HEK293 (cell line): ENCODE measurements around the gene TLR2.

ENCODE experiments used
- CTCF ChIA-PET: fragments of 350-600 bp; formaldehyde crosslinking; extraction: SDS; loops from one replicate; lab custom pipeline; 2021; ENCODE audit warnings: antibody characterized with exemption; lab: Yijun Ruan, JAX
- POLR2A ChIA-PET: fragments of 300-600 bp; formaldehyde crosslinking; extraction: SDS; loops from one replicate; lab custom pipeline; 2020; ENCODE audit warnings: antibody characterized with exemption, inconsistent platforms; lab: Yijun Ruan, JAX
- H3K27ac ChIP-seq: fragments of 200-500 bp; sonication (Bioruptor generic); 2 replicates; pipeline ENCODE4 v1.5.1; 2014; ENCODE audit warnings: low read depth, low read length, control low read depth, inconsistent platforms; ENCODE audit errors: extremely low read depth
- H3K36me3 ChIP-seq, 2 experiments: fragments of 200-500 bp in 1 of 2; sonication (Bioruptor generic) in 1 of 2; 1 replicate in 1 of 2; 2 replicates in 1 of 2; pipeline ENCODE4 v1.5.1; 2014 to 2017; ENCODE audit warnings: inconsistent platforms in 2 of 2, low read length in 2 of 2; ENCODE audit not compliant: control insufficient read depth in 2 of 2, insufficient read depth in 1 of 2
- H3K4me1 ChIP-seq: fragments of 200-500 bp; sonication (Bioruptor generic); 2 replicates; pipeline ENCODE4 v1.5.1; 2014; ENCODE audit warnings: mild to moderate bottlenecking, low read length, inconsistent platforms; ENCODE audit not compliant: control insufficient read depth, insufficient read depth
- H3K4me3 ChIP-seq: 2 replicates; pipeline ENCODE4 v1.5.1; 2011; ENCODE audit warnings: low read depth, mild to moderate bottlenecking, control low read depth, low read length, moderate library complexity
- H3K9me3 ChIP-seq: fragments of 200-500 bp; sonication (Bioruptor generic); 2 replicates; pipeline ENCODE4 v1.5.1; 2014; ENCODE audit warnings: low read depth, low read length, inconsistent platforms; ENCODE audit not compliant: control insufficient read depth, insufficient read depth
- KLF9 ChIP-seq: fragments of 450-650 bp; formaldehyde crosslinking; IDR thresholded peaks from 2 replicates; pipeline ENCODE4 v1.5.1; 2016; ENCODE audit warnings: missing biosample characterization, missing genetic modification characterization, low read depth
- MZF1 ChIP-seq: fragments of 450-650 bp; formaldehyde crosslinking; IDR thresholded peaks from 2 replicates; pipeline ENCODE4 v1.5.1; 2017; ENCODE audit warnings: missing biosample characterization, missing genetic modification characterization, borderline replicate concordance
- SCRT1 ChIP-seq: fragments of 450-650 bp; formaldehyde crosslinking; IDR thresholded peaks from 2 replicates; pipeline ENCODE4 v1.5.1; 2016; ENCODE audit warnings: missing biosample characterization, missing genetic modification characterization, borderline replicate concordance
- ZBTB1 ChIP-seq: fragments of 450-650 bp; formaldehyde crosslinking; IDR thresholded peaks from 2 replicates; pipeline ENCODE4 v1.5.1; 2016; ENCODE audit warnings: missing biosample characterization, missing genetic modification characterization
- ZBTB8A ChIP-seq: fragments of 450-650 bp; formaldehyde crosslinking; IDR thresholded peaks from 2 replicates; pipeline ENCODE4 v1.5.1; 2016; ENCODE audit warnings: missing biosample characterization, missing genetic modification characterization
- ZNF169 ChIP-seq: fragments of 450-650 bp; formaldehyde crosslinking; IDR thresholded peaks from 2 replicates; pipeline ENCODE4 v1.5.1; 2016; ENCODE audit warnings: missing biosample characterization, missing genetic modification characterization
- ZNF239 ChIP-seq: fragments of 450-650 bp; formaldehyde crosslinking; IDR thresholded peaks from 2 replicates; pipeline ENCODE4 v1.5.1; 2016; ENCODE audit warnings: missing biosample characterization, missing genetic modification characterization
- ZNF292 ChIP-seq: fragments of 450-650 bp; formaldehyde crosslinking; IDR thresholded peaks from 2 replicates; pipeline ENCODE4 v1.5.1; 2016; ENCODE audit warnings: low read depth, missing biosample characterization, missing genetic modification characterization, borderline replicate concordance
- ZNF521 ChIP-seq: fragments of 450-650 bp; formaldehyde crosslinking; IDR thresholded peaks from 2 replicates; pipeline ENCODE4 v1.5.1; 2017; ENCODE audit warnings: missing biosample characterization, mild to moderate bottlenecking, missing genetic modification characterization
- ZNF544 ChIP-seq: fragments of 450-650 bp; formaldehyde crosslinking; IDR thresholded peaks from 2 replicates; pipeline ENCODE4 v1.5.0; 2017; ENCODE audit warnings: missing biosample characterization, missing genetic modification characterization
- ZNF555 ChIP-seq: fragments of 450-650 bp; formaldehyde crosslinking; conservative IDR thresholded peaks from 2 replicates; pipeline ENCODE4 v1.5.1; 2017; ENCODE audit warnings: missing biosample characterization, mild to moderate bottlenecking, missing genetic modification characterization, inconsistent platforms
- ZNF558 ChIP-seq: fragments of 450-650 bp; formaldehyde crosslinking; IDR thresholded peaks from 2 replicates; pipeline ENCODE4 v1.5.1; 2016; ENCODE audit warnings: missing biosample characterization, missing genetic modification characterization
- ZNF629 ChIP-seq: fragments of 450-650 bp; formaldehyde crosslinking; IDR thresholded peaks from 2 replicates; pipeline ENCODE4 v1.5.1; 2017; ENCODE audit warnings: missing biosample characterization, missing genetic modification characterization
- ZNF654 ChIP-seq: fragments of 450-650 bp; formaldehyde crosslinking; IDR thresholded peaks from 2 replicates; pipeline ENCODE4 v1.5.1; 2016; ENCODE audit warnings: low read depth, missing biosample characterization, missing genetic modification characterization
- ZNF701 ChIP-seq: fragments of 450-650 bp; formaldehyde crosslinking; IDR thresholded peaks from 2 replicates; pipeline ENCODE4 v1.5.1; 2016; ENCODE audit warnings: missing biosample characterization, missing genetic modification characterization
- ZNF76 ChIP-seq: fragments of 450-650 bp; formaldehyde crosslinking; IDR thresholded peaks from 2 replicates; pipeline ENCODE4; 2016; ENCODE audit warnings: low read depth, missing biosample characterization, missing genetic modification characterization, borderline replicate concordance
- TF ChIP-seq, protein P1 (sequence below): fragments of 450-650 bp; formaldehyde crosslinking; IDR thresholded peaks from 2 replicates; pipeline ENCODE4 v1.5.1; 2016; ENCODE audit warnings: missing biosample characterization, missing genetic modification characterization
- TF ChIP-seq, protein P2 (sequence below): sonication (generic); formaldehyde crosslinking; IDR thresholded peaks from 2 replicates; pipeline ENCODE4 v1.8.1; 2022; ENCODE audit warnings: mild to moderate bottlenecking, moderate library complexity, missing genetic modification reagents
- TF ChIP-seq, protein P3 (sequence below): fragments of 450-650 bp; formaldehyde crosslinking; IDR thresholded peaks from 2 replicates; pipeline ENCODE4 v1.5.1; 2016; ENCODE audit warnings: missing biosample characterization, missing genetic modification characterization, low read depth
- TF ChIP-seq, protein P4 (sequence below): fragments of 450-650 bp; IDR thresholded peaks from 2 replicates; pipeline ENCODE4 v1.5.1; 2018; ENCODE audit warnings: missing biosample characterization, mild to moderate bottlenecking, missing genetic modification characterization
- TF ChIP-seq, protein P5 (sequence below): fragments of 450-650 bp; formaldehyde crosslinking; IDR thresholded peaks from 2 replicates; pipeline ENCODE4 v1.5.1; 2017; ENCODE audit warnings: missing biosample characterization, missing genetic modification characterization
- TF ChIP-seq, protein P6 (sequence below): fragments of 450-650 bp; formaldehyde crosslinking; IDR thresholded peaks from 2 replicates; pipeline ENCODE4 v1.5.1; 2016; ENCODE audit warnings: missing biosample characterization, missing genetic modification characterization

TLR2 gene

DNA sequence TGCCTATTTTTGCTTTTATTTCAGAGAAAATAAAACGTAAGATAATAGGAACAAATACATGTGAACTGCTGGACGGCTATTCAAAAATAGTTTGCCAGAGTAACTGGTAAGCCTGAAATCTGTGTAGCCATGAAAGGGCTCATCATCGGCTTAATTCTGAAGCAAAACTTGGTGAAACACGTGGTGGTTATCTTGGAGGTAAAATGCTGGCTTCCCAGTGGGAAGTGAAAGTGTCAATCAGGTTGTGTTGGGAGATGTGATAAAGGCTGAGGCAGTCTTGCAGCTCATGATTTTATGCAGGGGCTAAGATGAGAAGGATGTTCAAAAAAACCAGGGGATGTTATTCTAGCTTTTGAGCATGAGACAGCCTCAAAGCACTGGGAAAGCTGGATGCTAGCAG, 36.1 kb upstream of the TLR2 start:
- TF ChIP-seq, protein P1, sequence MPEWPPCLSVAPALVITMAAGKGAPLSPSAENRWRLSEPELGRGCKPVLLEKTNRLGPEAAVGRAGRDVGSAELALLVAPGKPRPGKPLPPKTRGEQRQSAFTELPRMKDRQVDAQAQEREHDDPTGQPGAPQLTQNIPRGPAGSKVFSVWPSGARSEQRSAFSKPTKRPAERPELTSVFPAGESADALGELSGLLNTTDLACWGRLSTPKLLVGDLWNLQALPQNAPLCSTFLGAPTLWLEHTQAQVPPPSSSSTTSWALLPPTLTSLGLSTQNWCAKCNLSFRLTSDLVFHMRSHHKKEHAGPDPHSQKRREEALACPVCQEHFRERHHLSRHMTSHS (tag by site-specific recombination) = no peak
- no peak overlapping the region for H3K4me3 ChIP-seq
- H3K36me3 ChIP-seq = no peaks in the 10 kb centered on the region
- POLR2A ChIA-PET = no interaction called here
- no peaks in the 10 kb centered on the region for H3K4me1 ChIP-seq
- H3K9me3 ChIP-seq = no peaks in the 10 kb centered on the region
- no peak overlapping the region for H3K27ac ChIP-seq
- CTCF ChIA-PET = interaction anchor here (0.6 to 1.5 kb wide), 3 partner anchors 9 to 102 kb away, joined by 3 read pairs; no protein-coding TSS in a partner anchor

DNA sequence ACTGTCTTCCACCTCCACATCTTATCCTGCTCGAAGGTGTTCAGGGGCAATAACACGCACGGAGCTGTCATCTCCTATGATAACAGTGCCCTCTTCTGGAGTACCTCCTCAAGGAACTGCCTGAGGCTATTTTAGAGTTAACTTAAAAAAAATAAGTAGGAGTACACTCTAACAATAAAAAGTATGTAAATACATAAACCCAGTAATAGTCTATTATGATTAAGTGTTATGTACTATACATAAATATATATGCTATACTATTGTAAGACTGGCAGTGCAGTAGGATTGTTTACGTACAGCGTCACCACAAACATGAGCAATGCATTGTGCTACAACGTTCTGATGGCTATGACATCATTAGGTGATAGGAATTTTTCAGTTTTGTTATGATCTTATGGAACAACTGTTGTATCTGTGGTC, 34.5 kb upstream of the TLR2 start:
- H3K4me3 ChIP-seq = no peak overlapping the region
- TF ChIP-seq, protein P2, sequence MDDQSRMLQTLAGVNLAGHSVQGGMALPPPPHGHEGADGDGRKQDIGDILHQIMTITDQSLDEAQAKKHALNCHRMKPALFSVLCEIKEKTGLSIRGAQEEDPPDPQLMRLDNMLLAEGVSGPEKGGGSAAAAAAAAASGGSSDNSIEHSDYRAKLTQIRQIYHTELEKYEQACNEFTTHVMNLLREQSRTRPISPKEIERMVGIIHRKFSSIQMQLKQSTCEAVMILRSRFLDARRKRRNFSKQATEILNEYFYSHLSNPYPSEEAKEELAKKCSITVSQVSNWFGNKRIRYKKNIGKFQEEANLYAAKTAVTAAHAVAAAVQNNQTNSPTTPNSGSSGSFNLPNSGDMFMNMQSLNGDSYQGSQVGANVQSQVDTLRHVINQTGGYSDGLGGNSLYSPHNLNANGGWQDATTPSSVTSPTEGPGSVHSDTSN (CRISPR knock-in tag) = no peak
- TF ChIP-seq ZNF521 (tag by site-specific recombination) = no peak
- no peak for TF ChIP-seq MZF1 (tag by site-specific recombination)
- TF ChIP-seq ZNF555 (tag by site-specific recombination) = no peak
- TF ChIP-seq ZNF629 (tag by site-specific recombination) = peak; percentile 36; the same call in 1 of the 2 replicates
- TF ChIP-seq, protein P3, sequence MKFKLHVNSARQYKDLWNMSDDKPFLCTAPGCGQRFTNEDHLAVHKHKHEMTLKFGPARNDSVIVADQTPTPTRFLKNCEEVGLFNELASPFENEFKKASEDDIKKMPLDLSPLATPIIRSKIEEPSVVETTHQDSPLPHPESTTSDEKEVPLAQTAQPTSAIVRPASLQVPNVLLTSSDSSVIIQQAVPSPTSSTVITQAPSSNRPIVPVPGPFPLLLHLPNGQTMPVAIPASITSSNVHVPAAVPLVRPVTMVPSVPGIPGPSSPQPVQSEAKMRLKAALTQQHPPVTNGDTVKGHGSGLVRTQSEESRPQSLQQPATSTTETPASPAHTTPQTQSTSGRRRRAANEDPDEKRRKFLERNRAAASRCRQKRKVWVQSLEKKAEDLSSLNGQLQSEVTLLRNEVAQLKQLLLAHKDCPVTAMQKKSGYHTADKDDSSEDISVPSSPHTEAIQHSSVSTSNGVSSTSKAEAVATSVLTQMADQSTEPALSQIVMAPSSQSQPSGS = peak; percentile 23; the same call in 1 of the 2 replicates
- no peak for TF ChIP-seq ZBTB8A (tag by site-specific recombination)
- TF ChIP-seq, protein P4, sequence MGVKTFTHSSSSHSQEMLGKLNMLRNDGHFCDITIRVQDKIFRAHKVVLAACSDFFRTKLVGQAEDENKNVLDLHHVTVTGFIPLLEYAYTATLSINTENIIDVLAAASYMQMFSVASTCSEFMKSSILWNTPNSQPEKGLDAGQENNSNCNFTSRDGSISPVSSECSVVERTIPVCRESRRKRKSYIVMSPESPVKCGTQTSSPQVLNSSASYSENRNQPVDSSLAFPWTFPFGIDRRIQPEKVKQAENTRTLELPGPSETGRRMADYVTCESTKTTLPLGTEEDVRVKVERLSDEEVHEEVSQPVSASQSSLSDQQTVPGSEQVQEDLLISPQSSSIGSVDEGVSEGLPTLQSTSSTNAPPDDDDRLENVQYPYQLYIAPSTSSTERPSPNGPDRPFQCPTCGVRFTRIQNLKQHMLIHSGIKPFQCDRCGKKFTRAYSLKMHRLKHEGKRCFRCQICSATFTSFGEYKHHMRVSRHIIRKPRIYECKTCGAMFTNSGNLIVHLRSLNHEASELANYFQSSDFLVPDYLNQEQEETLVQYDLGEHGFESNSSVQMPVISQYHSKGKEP (tag by site-specific recombination) = no peak
- TF ChIP-seq ZNF558 (tag by site-specific recombination) = no peak
- TF ChIP-seq ZBTB1 (tag by site-specific recombination) = no peak
- no peak for TF ChIP-seq ZNF292 (tag by site-specific recombination)
- TF ChIP-seq SCRT1 (tag by site-specific recombination) = no peak
- TF ChIP-seq KLF9 (tag by site-specific recombination) = no peak
- TF ChIP-seq, protein P5, sequence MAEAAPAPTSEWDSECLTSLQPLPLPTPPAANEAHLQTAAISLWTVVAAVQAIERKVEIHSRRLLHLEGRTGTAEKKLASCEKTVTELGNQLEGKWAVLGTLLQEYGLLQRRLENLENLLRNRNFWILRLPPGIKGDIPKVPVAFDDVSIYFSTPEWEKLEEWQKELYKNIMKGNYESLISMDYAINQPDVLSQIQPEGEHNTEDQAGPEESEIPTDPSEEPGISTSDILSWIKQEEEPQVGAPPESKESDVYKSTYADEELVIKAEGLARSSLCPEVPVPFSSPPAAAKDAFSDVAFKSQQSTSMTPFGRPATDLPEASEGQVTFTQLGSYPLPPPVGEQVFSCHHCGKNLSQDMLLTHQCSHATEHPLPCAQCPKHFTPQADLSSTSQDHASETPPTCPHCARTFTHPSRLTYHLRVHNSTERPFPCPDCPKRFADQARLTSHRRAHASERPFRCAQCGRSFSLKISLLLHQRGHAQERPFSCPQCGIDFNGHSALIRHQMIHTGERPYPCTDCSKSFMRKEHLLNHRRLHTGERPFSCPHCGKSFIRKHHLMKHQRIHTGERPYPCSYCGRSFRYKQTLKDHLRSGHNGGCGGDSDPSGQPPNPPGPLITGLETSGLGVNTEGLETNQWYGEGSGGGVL (tag by site-specific recombination) = no peak
- no peak for TF ChIP-seq ZNF169 (tag by site-specific recombination)
- TF ChIP-seq ZNF701 = no peak
- no peak for TF ChIP-seq ZNF76 (tag by site-specific recombination)
- TF ChIP-seq, protein P6, sequence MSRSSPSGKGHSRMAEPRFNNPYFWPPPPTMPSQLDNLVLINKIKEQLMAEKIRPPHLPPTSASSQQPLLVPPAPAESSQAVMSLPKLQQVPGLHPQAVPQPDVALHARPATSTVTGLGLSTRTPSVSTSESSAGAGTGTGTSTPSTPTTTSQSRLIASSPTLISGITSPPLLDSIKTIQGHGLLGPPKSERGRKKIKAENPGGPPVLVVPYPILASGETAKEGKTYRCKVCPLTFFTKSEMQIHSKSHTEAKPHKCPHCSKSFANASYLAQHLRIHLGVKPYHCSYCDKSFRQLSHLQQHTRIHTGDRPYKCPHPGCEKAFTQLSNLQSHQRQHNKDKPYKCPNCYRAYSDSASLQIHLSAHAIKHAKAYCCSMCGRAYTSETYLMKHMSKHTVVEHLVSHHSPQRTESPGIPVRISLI = no peak
- TF ChIP-seq ZNF239 = no peak
- peak; percentile 42 for TF ChIP-seq ZNF654 (tag by site-specific recombination)
- TF ChIP-seq, protein P1 (tag by site-specific recombination) = no peak
- no peak for TF ChIP-seq ZNF544 (tag by site-specific recombination)
- no peaks in the 10 kb centered on the region for H3K4me1 ChIP-seq
- CTCF ChIA-PET = interaction anchor here (0.6 to 1.5 kb wide), 10 partner anchors 8 to 1287 kb away, joined by 3 to 9 read pairs (median 4); partner anchors contain the start of gene MND1
- POLR2A ChIA-PET = no interaction called here
- no peaks in the 10 kb centered on the region for H3K36me3 ChIP-seq
- H3K9me3 ChIP-seq = no peaks in the 10 kb centered on the region
- no peak overlapping the region for H3K27ac ChIP-seq
